Calu3 (cell line): ENCODE data around the gene CTDP1. TPM values are rescaled to one million over a fixed set of nuclear protein-coding genes. Genes with fewer than 3 reads are reported as not detected.

ENCODE experiments used
- BruUV-seq: library from RNA; stranded (reverse); fragments of 400-500 nt; replicated peaks from 2 replicates; lab custom pipeline; 2021; lab: Mats Ljungman, UMichigan
- CTCF ChIA-PET: fragments of 300-600 bp; sonication (Branson Sonifier 250); formaldehyde crosslinking; loops from one replicate; lab custom pipeline; 2022; ENCODE audit warnings: antibody characterized with exemption; lab: Charles Lee
- DNase-seq: peaks from one replicate; pipeline ENCODE4 v3.0.0; 2022
- H3K27ac Mint-ChIP-seq: one replicate; pipeline ENCODE4 v1.8.0; 2022; ENCODE audit warnings: mixed read lengths; ENCODE audit not compliant: unreplicated experiment
- H3K27me3 Mint-ChIP-seq: one replicate; pipeline ENCODE4 v1.8.0; 2022; ENCODE audit warnings: mixed read lengths; ENCODE audit not compliant: unreplicated experiment
- H3K36me3 Mint-ChIP-seq: one replicate; pipeline ENCODE4 v1.8.0; 2022; ENCODE audit warnings: mild to moderate bottlenecking, moderate library complexity, mixed read lengths; ENCODE audit not compliant: insufficient read depth, unreplicated experiment
- H3K4me1 Mint-ChIP-seq: one replicate; pipeline ENCODE4 v1.8.0; 2022; ENCODE audit warnings: mild to moderate bottlenecking, low read depth, mixed read lengths; ENCODE audit not compliant: unreplicated experiment
- H3K4me3 Mint-ChIP-seq: one replicate; pipeline ENCODE4 v1.8.0; 2022; ENCODE audit warnings: mild to moderate bottlenecking, low read depth, moderate library complexity, mixed read lengths; ENCODE audit not compliant: unreplicated experiment
- H3K9me3 Mint-ChIP-seq: one replicate; pipeline ENCODE4 v1.8.0; 2022; ENCODE audit warnings: low read depth, mixed read lengths; ENCODE audit not compliant: unreplicated experiment
- intact Hi-C: fragments of 100-400 bp; cut with micrococcal nuclease; formaldehyde crosslinking; loops from one replicate; pipeline ENCODE4 v1.10.0; 2022; ENCODE audit not compliant: unreplicated experiment
- total RNA-seq: library from RNA; stranded (reverse); gene quantifications from 2 replicates; pipeline ENCODE4 v1.2.3, GENCODE V29; 2022
- TF ChIP-seq, protein P1 (sequence below): fragments of 200-600 bp; IDR thresholded peaks from one replicate; pipeline ENCODE4 v1.8.0; 2022; ENCODE audit warnings: antibody characterized with exemption; ENCODE audit not compliant: unreplicated experiment

The CTDP1 gene
- total RNA-seq, 1 experiment from 2014 or later, result 15.6 TPM

- Mint-ChIP-seq H3K4me3 (no peak overlapping the region), H3K36me3 (no peaks in the 10 kb centered on the region), H3K27me3 (no peaks in the 10 kb centered on the region), H3K4me1 (no peaks in the 10 kb centered on the region), H3K27ac (no peak overlapping the region), H3K9me3 (peaks cover 9% of the 10 kb centered on the region)
- CTCF ChIA-PET, result no interaction called here
- TF ChIP-seq, protein P1, sequence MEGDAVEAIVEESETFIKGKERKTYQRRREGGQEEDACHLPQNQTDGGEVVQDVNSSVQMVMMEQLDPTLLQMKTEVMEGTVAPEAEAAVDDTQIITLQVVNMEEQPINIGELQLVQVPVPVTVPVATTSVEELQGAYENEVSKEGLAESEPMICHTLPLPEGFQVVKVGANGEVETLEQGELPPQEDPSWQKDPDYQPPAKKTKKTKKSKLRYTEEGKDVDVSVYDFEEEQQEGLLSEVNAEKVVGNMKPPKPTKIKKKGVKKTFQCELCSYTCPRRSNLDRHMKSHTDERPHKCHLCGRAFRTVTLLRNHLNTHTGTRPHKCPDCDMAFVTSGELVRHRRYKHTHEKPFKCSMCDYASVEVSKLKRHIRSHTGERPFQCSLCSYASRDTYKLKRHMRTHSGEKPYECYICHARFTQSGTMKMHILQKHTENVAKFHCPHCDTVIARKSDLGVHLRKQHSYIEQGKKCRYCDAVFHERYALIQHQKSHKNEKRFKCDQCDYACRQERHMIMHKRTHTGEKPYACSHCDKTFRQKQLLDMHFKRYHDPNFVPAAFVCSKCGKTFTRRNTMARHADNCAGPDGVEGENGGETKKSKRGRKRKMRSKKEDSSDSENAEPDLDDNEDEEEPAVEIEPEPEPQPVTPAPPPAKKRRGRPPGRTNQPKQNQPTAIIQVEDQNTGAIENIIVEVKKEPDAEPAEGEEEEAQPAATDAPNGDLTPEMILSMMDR, result no peak
- DNase-seq, result no peak
- intact Hi-C loops, result no loop called here
- BruUV-seq, result no TSS peak
These were observed 44.2 kb upstream of the CTDP1 start for GRCh38 chr18:79635427-79635726.

DNA sequence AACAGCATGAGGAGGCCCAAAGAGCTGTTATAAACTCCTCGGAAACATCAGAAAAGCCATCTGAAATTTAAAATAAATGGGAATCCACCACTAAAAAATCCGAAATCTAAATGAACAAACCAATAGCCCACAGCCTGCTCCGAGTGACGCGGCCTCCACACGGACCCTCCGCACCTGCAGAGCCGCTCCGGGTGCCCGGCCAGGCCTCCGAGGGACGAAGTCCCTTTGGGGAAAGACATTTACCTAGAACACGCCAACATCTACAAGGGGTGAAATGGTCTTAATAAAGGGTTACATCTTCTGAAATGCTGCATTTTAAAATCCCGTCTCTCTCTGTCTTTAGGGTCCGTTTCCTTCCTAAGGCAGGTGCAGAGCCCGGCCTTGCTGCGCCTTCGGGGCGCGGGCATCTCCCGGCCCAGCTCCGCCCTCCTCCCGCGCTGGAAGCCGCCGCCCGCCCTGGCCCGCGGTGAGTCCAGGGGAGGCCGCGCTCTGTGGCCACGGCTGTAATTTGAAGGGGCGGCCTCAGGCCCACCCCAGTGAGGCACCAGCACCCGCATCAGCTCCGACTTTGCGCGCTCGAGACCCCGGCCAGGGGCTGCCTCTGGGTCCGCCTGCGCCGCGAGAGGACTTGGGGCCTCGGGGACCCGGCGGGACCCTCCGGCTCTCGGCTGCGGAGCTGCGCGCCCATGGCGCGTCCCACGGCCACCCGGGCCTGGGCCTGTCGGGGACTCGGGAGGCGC, 42.3 kb upstream of the CTDP1 start:
- TF ChIP-seq, protein P1, result no peak
- H3K27ac Mint-ChIP-seq, result no peak overlapping the region
- no peak for DNase-seq
- intact Hi-C loops, result no loop called here
- CTCF ChIA-PET, result no interaction called here
- BruUV-seq, result no TSS peak
- H3K9me3 Mint-ChIP-seq, result peaks cover 6% of the 10 kb centered on the region
- no peaks in the 10 kb centered on the region for H3K4me1 Mint-ChIP-seq
- no peak overlapping the region for H3K4me3 Mint-ChIP-seq
- H3K36me3 Mint-ChIP-seq, result no peaks in the 10 kb centered on the region
- H3K27me3 Mint-ChIP-seq, result no peaks in the 10 kb centered on the region

- Mint-ChIP-seq H3K27ac (no peak overlapping the region), H3K27me3 (no peaks in the 10 kb centered on the region), H3K36me3 (no peaks in the 10 kb centered on the region), H3K4me1 (no peaks in the 10 kb centered on the region), H3K4me3 (no peak overlapping the region), H3K9me3 (peaks cover 6% of the 10 kb centered on the region)
- CTCF ChIA-PET, result no interaction called here
- intact Hi-C loops, result no loop called here
- no TSS peak for BruUV-seq
- TF ChIP-seq, protein P1, result no peak
- DNase-seq, result no peak
These were observed 41.4 kb upstream of the CTDP1 start for GRCh38 chr18:79637921-79638909.

DNA sequence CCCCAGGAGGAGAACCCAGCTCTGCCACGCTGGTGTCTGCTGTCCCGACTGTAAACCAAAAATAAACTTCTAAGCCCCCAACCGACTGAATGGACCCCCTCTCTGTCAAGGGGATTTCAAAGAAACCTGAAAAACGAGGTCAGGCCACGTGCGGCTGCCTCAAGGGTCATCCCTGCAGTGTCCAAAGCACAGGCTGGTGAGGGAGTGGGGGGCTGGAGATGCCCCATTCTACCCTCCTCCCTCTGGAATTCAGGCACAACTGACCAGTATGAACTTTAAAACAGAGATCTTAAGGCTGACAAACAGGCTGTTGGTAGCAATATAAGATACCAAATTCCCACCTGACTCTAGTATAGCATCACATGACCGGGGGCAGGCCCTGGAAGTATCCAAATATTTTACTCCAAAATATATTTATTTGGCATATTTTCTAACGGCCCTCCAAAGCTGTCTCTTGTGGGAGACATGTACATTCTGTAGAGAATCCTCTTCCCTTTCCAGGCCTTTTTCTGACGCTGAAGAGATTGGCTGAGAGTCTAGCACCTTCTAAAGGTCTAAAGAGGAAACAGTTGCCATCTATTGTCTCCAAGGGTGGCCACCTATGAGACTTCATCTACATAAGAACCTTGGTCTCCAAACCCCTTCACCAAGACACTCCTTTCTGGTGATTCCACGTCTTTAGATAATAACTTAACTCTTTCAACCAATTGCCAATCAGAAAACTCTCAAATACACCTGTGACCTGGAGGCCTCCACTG, 40.4 kb upstream of the CTDP1 start:
- Mint-ChIP-seq H3K27ac (no peak overlapping the region), H3K4me3 (no peak overlapping the region), H3K4me1 (no peaks in the 10 kb centered on the region), H3K9me3 (peaks cover 2% of the 10 kb centered on the region), H3K27me3 (no peaks in the 10 kb centered on the region), H3K36me3 (no peaks in the 10 kb centered on the region)
- DNase-seq, result no peak
- CTCF ChIA-PET, result no interaction called here
- no TSS peak for BruUV-seq
- intact Hi-C loops, result no loop called here
- TF ChIP-seq, protein P1, result no peak
